H9 (cell line): ENCODE results near the gene MYF6. TPM values are rescaled to one million over a fixed set of nuclear protein-coding genes. Genes with fewer than 3 reads are reported as not detected.

Source experiments
- DNase-seq: peaks from one replicate; pipeline ENCODE4 v3.0.0-alpha.2; 2017
- H2AFZ ChIP-seq: one replicate; pipeline ENCODE4 v1.6.1; 2013; ENCODE audit warnings: mild to moderate bottlenecking, low read length, control low read depth, moderate library complexity
- H2AK5ac ChIP-seq: 2 replicates; pipeline ENCODE4 v1.6.1; 2013; ENCODE audit warnings: low read length, control low read depth, mixed read lengths; ENCODE audit not compliant: insufficient read length
- H2BK120ac ChIP-seq: one replicate; pipeline ENCODE4 v1.6.1; 2013; ENCODE audit warnings: low read depth, mild to moderate bottlenecking, low read length, control low read depth, inconsistent platforms; ENCODE audit not compliant: poor library complexity, severe bottlenecking
- H2BK12ac ChIP-seq: 2 replicates; pipeline ENCODE4 v1.6.1; 2013; ENCODE audit warnings: low read length, control low read depth, mixed read lengths, low read depth; ENCODE audit not compliant: insufficient read length
- H2BK15ac ChIP-seq: 2 replicates; pipeline ENCODE4 v1.6.1; 2013; ENCODE audit warnings: low read depth, low read length, control low read depth
- H2BK20ac ChIP-seq: one replicate; pipeline ENCODE4 v1.6.1; 2013; ENCODE audit warnings: low read depth, mild to moderate bottlenecking, low read length, control low read depth, inconsistent platforms; ENCODE audit not compliant: poor library complexity, severe bottlenecking
- H2BK5ac ChIP-seq: 2 replicates; pipeline ENCODE4 v1.6.1; 2013; ENCODE audit warnings: low read length, control low read depth, mixed read lengths; ENCODE audit not compliant: insufficient read length
- H3K14ac ChIP-seq: 2 replicates; pipeline ENCODE4 v1.6.1; 2013; ENCODE audit warnings: low read length, control low read depth; ENCODE audit not compliant: insufficient read depth
- H3K18ac ChIP-seq: 2 replicates; pipeline ENCODE4 v1.6.1; 2013; ENCODE audit warnings: low read depth, mild to moderate bottlenecking, mixed read lengths, low read length, control low read depth; ENCODE audit not compliant: insufficient read length
- H3K23ac ChIP-seq: 2 replicates; pipeline ENCODE4 v1.6.1; 2013; ENCODE audit warnings: low read length, control low read depth, mixed read lengths, low read depth; ENCODE audit not compliant: insufficient read length
- H3K23me2 ChIP-seq: 2 replicates; pipeline ENCODE4 v1.6.1; 2013; ENCODE audit warnings: low read depth, mild to moderate bottlenecking, mixed read lengths, low read length, control low read depth; ENCODE audit not compliant: insufficient read length, poor library complexity, severe bottlenecking
- H3K27ac ChIP-seq: 2 replicates; pipeline ENCODE4 v1.5.1; 2013; ENCODE audit warnings: low read length, control low read depth, mixed read lengths, low read depth; ENCODE audit not compliant: insufficient read length
- H3K27me3 ChIP-seq: 2 replicates; pipeline ENCODE4 v1.6.1; 2013; ENCODE audit warnings: low read length, control low read depth, inconsistent platforms; ENCODE audit not compliant: insufficient read depth
- H3K4ac ChIP-seq: 2 replicates; pipeline ENCODE4 v1.6.1; 2013; ENCODE audit warnings: low read depth, mild to moderate bottlenecking, control low read depth, inconsistent platforms, low read length, moderate library complexity
- H3K4me1 ChIP-seq: 2 replicates; pipeline ENCODE4 v1.6.1; 2013; ENCODE audit warnings: low read length, control low read depth, inconsistent platforms; ENCODE audit not compliant: insufficient read depth
- H3K4me2 ChIP-seq: 2 replicates; pipeline ENCODE4 v1.6.1; 2013; ENCODE audit warnings: low read length, control low read depth, mixed read lengths; ENCODE audit not compliant: insufficient read length, insufficient read depth
- H3K56ac ChIP-seq: 2 replicates; pipeline ENCODE4 v1.6.1; 2013; ENCODE audit warnings: low read depth, mild to moderate bottlenecking, mixed read lengths, low read length, control low read depth; ENCODE audit not compliant: insufficient read length
- H3K79me1 ChIP-seq: 2 replicates; pipeline ENCODE4 v1.6.1; 2013; ENCODE audit warnings: low read depth, mild to moderate bottlenecking, moderate library complexity, low read length, control low read depth, inconsistent platforms; ENCODE audit not compliant: insufficient read depth, poor library complexity, severe bottlenecking
- H3K79me2 ChIP-seq: 2 replicates; pipeline ENCODE4 v1.6.1; 2013; ENCODE audit warnings: low read length, control low read depth, inconsistent platforms; ENCODE audit not compliant: insufficient read depth
- H3K9ac ChIP-seq: 2 replicates; pipeline ENCODE4 v1.6.1; 2013; ENCODE audit warnings: low read length, control low read depth, mixed read lengths; ENCODE audit not compliant: insufficient read length; ENCODE audit errors: extremely low read depth
- H3K9me3 ChIP-seq: one replicate; pipeline ENCODE4 v1.6.1; 2013; ENCODE audit warnings: low read depth, low read length, inconsistent platforms; ENCODE audit not compliant: control insufficient read depth
- H3T11ph ChIP-seq: one replicate; pipeline ENCODE4 v1.6.1; 2013; ENCODE audit warnings: mild to moderate bottlenecking, low read length, control low read depth, inconsistent platforms
- H4K20me1 ChIP-seq: one replicate; pipeline ENCODE4 v1.6.1; 2013; ENCODE audit not compliant: control insufficient read depth, insufficient read length, insufficient read depth
- H4K5ac ChIP-seq: 2 replicates; pipeline ENCODE4 v1.6.1; 2013; ENCODE audit warnings: low read depth, mild to moderate bottlenecking, mixed read lengths, low read length, control low read depth; ENCODE audit not compliant: insufficient read length
- H4K8ac ChIP-seq: replicated peaks from 2 replicates; pipeline ENCODE4 v1.6.1; 2013; ENCODE audit warnings: low read length, control low read depth, mixed read lengths, low read depth; ENCODE audit not compliant: insufficient read length
- H4K91ac ChIP-seq: 2 replicates; pipeline ENCODE4 v1.6.1; 2013; ENCODE audit warnings: low read depth, mild to moderate bottlenecking, moderate library complexity, mixed read lengths, low read length, control low read depth; ENCODE audit not compliant: insufficient read length
- H3K27ac Mint-ChIP-seq, 3 experiments: 2 replicates in 2 of 3; 3 replicates in 1 of 3; pipeline ENCODE4 v1.8.0; 2020 to 2021; ENCODE audit warnings: mixed read lengths in 3 of 3, mild to moderate bottlenecking in 1 of 3, moderate library complexity in 1 of 3
- H3K27me3 Mint-ChIP-seq: 2 replicates; pipeline ENCODE4 v1.8.0; 2021; ENCODE audit warnings: low read depth, mild to moderate bottlenecking, moderate library complexity, mixed read lengths
- H3K36me3 Mint-ChIP-seq, 3 experiments: 2 replicates in 2 of 3; 3 replicates in 1 of 3; pipeline ENCODE4 v1.8.0; 2020 to 2021; ENCODE audit warnings: low read depth in 3 of 3, mixed read lengths in 3 of 3; ENCODE audit not compliant: insufficient read depth in 1 of 3
- H3K4me1 Mint-ChIP-seq, 2 experiments: 2 replicates each; pipeline ENCODE4 v1.8.0; 2020; ENCODE audit warnings: mixed read lengths in 2 of 2
- H3K4me3 Mint-ChIP-seq, 2 experiments: 2 replicates in 1 of 2; 3 replicates in 1 of 2; pipeline ENCODE4 v1.8.0; 2020 to 2021; ENCODE audit warnings: mild to moderate bottlenecking in 2 of 2, mixed read lengths in 2 of 2, moderate library complexity in 1 of 2
- H3K9me3 Mint-ChIP-seq, 2 experiments: 2 replicates in 1 of 2; 3 replicates in 1 of 2; pipeline ENCODE4 v1.8.0; 2020; ENCODE audit warnings: mild to moderate bottlenecking in 2 of 2, mixed read lengths in 2 of 2, moderate library complexity in 1 of 2
- WGBS: extraction: QIAGEN DNeasy Blood & Tissue Kit; methylation state at CpG from one replicate; pipeline ENCODE4 v1.1.7; 2013; ENCODE audit warnings: missing lambda C conversion rate, low lambda C conversion rate, mixed read lengths; ENCODE audit not compliant: insufficient read length; ENCODE audit errors: extremely low coverage; 5-methylcytosine and 5-hydroxymethylcytosine counted together
- total RNA-seq: library from RNA; stranded (reverse); gene quantifications from 2 replicates; pipeline ENCODE4 v1.2.1, GENCODE V29; 2021
- TF ChIP-seq, protein P1 (sequence below): fragments of 200-600 bp; sonication (generic); conservative IDR thresholded peaks from 3 replicates; pipeline ENCODE4 v1.8.0; 2021; ENCODE audit warnings: antibody characterized with exemption, mild to moderate bottlenecking

MYF6 gene
- total RNA-seq, 1 experiment from 2014 or later, result not detected

DNA sequence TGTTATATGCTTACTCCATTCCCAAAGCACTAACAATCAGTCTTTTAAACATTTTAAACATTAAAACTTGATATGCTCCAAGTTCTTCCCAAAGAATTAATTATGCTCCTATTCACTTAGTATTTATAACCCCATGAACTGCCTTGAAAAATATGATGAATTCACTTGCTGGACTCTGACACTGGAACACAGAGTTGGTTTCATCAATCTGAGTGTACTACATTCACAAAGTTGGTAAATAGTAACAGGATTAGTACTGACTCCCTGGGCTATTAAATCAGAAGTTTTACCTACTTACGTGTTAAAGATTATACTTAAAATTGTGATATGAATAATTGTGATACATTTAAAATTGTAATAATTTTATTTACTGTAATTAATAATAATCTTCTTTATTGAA lies 17.3 kb upstream of the MYF6 start:
- no peak overlapping the region for H3K4me3 Mint-ChIP-seq
- Histone ChIP-seq H3K56ac (no peak overlapping the region), H3K27ac (no peak overlapping the region), H2AK5ac (no peak overlapping the region), H4K91ac (no peak overlapping the region), H2AFZ (no peak overlapping the region), H4K5ac (no peak overlapping the region), H3K4me1 (no peaks in the 10 kb centered on the region), H3K9me3 (no peaks in the 10 kb centered on the region), H3K4me2 (no peak overlapping the region), H3K79me1 (no peaks in the 10 kb centered on the region), H3K23ac (no peak overlapping the region), H2BK15ac (no peak overlapping the region), H3K23me2 (no peaks in the 10 kb centered on the region), H2BK20ac (no peak overlapping the region), H3K79me2 (no peaks in the 10 kb centered on the region), H3K9ac (no peak overlapping the region), H2BK120ac (no peak overlapping the region), H2BK12ac (no peak overlapping the region), H3K4ac (no peak overlapping the region), H3K27me3 (no peaks in the 10 kb centered on the region), H4K20me1 (no peaks in the 10 kb centered on the region), H4K8ac (no peak overlapping the region), H3K18ac (no peak overlapping the region), H2BK5ac (no peak overlapping the region), H3T11ph (no peak overlapping the region), H3K14ac (no peak overlapping the region)
- DNase-seq, result no peak
- H3K36me3 Mint-ChIP-seq, result peaks cover 0 to 9% (median 2%) of the 10 kb centered on the region in 3 experiments; a peak in 2 of 7 replicates
- no peaks in the 10 kb centered on the region for H3K27me3 Mint-ChIP-seq
- H3K4me1 Mint-ChIP-seq, result peaks cover 2 to 7% of the 10 kb centered on the region in 2 experiments; a peak in 1 of 4 replicates
- WGBS, result no CpG with 5 or more reads among the region's 1 CpG
- H3K9me3 Mint-ChIP-seq, result peaks cover 3 to 6% of the 10 kb centered on the region in 2 experiments; a peak in 1 of 5 replicates
- TF ChIP-seq, protein P1, sequence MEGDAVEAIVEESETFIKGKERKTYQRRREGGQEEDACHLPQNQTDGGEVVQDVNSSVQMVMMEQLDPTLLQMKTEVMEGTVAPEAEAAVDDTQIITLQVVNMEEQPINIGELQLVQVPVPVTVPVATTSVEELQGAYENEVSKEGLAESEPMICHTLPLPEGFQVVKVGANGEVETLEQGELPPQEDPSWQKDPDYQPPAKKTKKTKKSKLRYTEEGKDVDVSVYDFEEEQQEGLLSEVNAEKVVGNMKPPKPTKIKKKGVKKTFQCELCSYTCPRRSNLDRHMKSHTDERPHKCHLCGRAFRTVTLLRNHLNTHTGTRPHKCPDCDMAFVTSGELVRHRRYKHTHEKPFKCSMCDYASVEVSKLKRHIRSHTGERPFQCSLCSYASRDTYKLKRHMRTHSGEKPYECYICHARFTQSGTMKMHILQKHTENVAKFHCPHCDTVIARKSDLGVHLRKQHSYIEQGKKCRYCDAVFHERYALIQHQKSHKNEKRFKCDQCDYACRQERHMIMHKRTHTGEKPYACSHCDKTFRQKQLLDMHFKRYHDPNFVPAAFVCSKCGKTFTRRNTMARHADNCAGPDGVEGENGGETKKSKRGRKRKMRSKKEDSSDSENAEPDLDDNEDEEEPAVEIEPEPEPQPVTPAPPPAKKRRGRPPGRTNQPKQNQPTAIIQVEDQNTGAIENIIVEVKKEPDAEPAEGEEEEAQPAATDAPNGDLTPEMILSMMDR, result no peak
- no peak overlapping the region for H3K27ac Mint-ChIP-seq
